ENCODE results near the gene ULK4. TPM values are rescaled to one million over a fixed set of nuclear protein-coding genes. Genes with fewer than 3 reads are reported as not detected.

Gene ULK4
- total RNA-seq, 1 experiment from 2014 or later, result 6.3 TPM

- intact Hi-C loops (cut with micrococcal nuclease), result no loop called here
- ATAC-seq, result no peak
- no peak overlapping the region for H2AFZ ChIP-seq (ENCODE audit: low read depth, low read length, poor library complexity, severe bottlenecking)
- peaks cover 0 to 6% of the 10 kb centered on the region in 2 experiments; a peak in 1 of 4 replicates for H3K4me1 ChIP-seq (ENCODE audit: control insufficient read depth in 1 of 2, insufficient read depth in 2 of 2, low read length in 2 of 2)
- no peaks in the 10 kb centered on the region for H4K20me1 ChIP-seq (ENCODE audit: insufficient read depth)
- H3K79me2 ChIP-seq (ENCODE audit: insufficient read depth, low read length), result no peaks in the 10 kb centered on the region
- RAD21 ChIA-PET (ENCODE audit: low non-redundant PET in 1 of 2, low total read pairs in 2 of 2, uncharacterized antibody in 2 of 2, unreplicated experiment in 2 of 2), result no interaction called here
- POLR2A ChIA-PET, result no interaction called here
- H3K4me2 ChIP-seq (ENCODE audit: low read length), result no peak overlapping the region
- no TSS peak for BruUV-seq (replicated peaks)
- no peaks in the 10 kb centered on the region for H3K27me3 ChIP-seq (ENCODE audit: insufficient read depth, low read length)
- no peaks in the 10 kb centered on the region for H3K9me3 ChIP-seq (ENCODE audit: control insufficient read depth in 1 of 2, insufficient read depth in 1 of 2, low read depth in 1 of 2, low read length in 2 of 2)
- no peak overlapping the region for H3K4me3 ChIP-seq (replicated peaks in 1 of 2; ENCODE audit: low read depth in 1 of 2, low read length in 2 of 2)
- no peaks in the 10 kb centered on the region for H3K9me2 ChIP-seq (ENCODE audit: insufficient read depth)
- no peak overlapping the region for H3K9ac ChIP-seq (ENCODE audit: low read length)
- CTCF ChIA-PET, result no interaction called here
- no peak for DNase-seq (ENCODE audit: low read depth, low spot score)
- no peak overlapping the region for H3K27ac ChIP-seq (ENCODE audit: low read depth, low read length)
- TF ChIP-seq FOSL1 (IDR thresholded peaks at IDR 0.05; ENCODE audit: low read depth) (no peak), EGR1 (IDR thresholded peaks at IDR 0.05; ENCODE audit: low read depth) (no peak), ZFX (IDR thresholded peaks at IDR 0.05) (no peak), MAX (IDR thresholded peaks at IDR 0.05) (no peak), SIN3A (IDR thresholded peaks at IDR 0.05; ENCODE audit: low read depth) (no peak), CTCF (IDR thresholded peaks at IDR 0.05 in 2 of 3, conservative IDR thresholded peaks at IDR 0.05 in 1 of 3; ENCODE audit: borderline replicate concordance in 1 of 3, insufficient read depth in 1 of 3, low read depth in 2 of 3, low read length in 2 of 3) (no peak), ELF1 (IDR thresholded peaks at IDR 0.05; ENCODE audit: borderline replicate concordance, low read depth) (no peak), POLR2A (IDR thresholded peaks at IDR 0.05; ENCODE audit: borderline replicate concordance, extremely low read depth, insufficient read depth, insufficient read length) (no peak), ATF3 (IDR thresholded peaks at IDR 0.05) (no peak), YY1 (IDR thresholded peaks at IDR 0.05; ENCODE audit: extremely low read depth, insufficient replicate concordance, low read depth, low read length) (no peak), JUND (IDR thresholded peaks at IDR 0.05) (no peak), TCF7L2 (IDR thresholded peaks at IDR 0.05; ENCODE audit: borderline replicate concordance, extremely low read depth, insufficient read depth, insufficient read length) (no peak), SP1 (IDR thresholded peaks at IDR 0.05; ENCODE audit: low read depth) (no peak), RAD21 (IDR thresholded peaks at IDR 0.05; ENCODE audit: low read depth) (no peak), POLR2AphosphoS5 (IDR thresholded peaks at IDR 0.05; ENCODE audit: low read depth, low read length) (no peak), SRF (IDR thresholded peaks at IDR 0.05; ENCODE audit: low read depth) (no peak), EZH2phosphoT487 (IDR thresholded peaks at IDR 0.05; ENCODE audit: borderline replicate concordance) (no peak), CEBPB (IDR thresholded peaks at IDR 0.05; ENCODE audit: low read depth) (no peak), ZBTB33 (IDR thresholded peaks at IDR 0.05; ENCODE audit: extremely low read depth, insufficient replicate concordance, low read length) (no peak)
- no peaks in the 10 kb centered on the region for H3K36me3 ChIP-seq (ENCODE audit: control insufficient read depth in 1 of 2, insufficient read depth in 2 of 2, low read length in 2 of 2)
Observed at GRCh38 chr3:41874022-41874421, 87.9 kb downstream of the ULK4 start.
